Aorta (tissue), 5 donors: Measurements from ENCODE around the gene TBL1XR1. TPM values are rescaled to one million over a fixed set of nuclear protein-coding genes. Genes with fewer than 3 reads are reported as not detected.
"Not testable (repeated sequence)": the region's sequence is repeated elsewhere in the genome, so short reads cannot be mapped to it uniquely, and the experiment has no call there.

Experiments used
- ATAC-seq: fragments of 200-7000 bp; cut with Tn5 transposase; one replicate; pipeline ENCODE4 v1.9.1; 2022; ENCODE audit warnings: moderate library complexity; ENCODE audit not compliant: low FRiP score
- DNase-seq, 2 donors: peaks; one replicate each; pipeline ENCODE4 v3.0.0-alpha.2; 2020
- H3K27ac ChIP-seq, 2 donors: one replicate each; pipeline ENCODE4 v1.5.1; 2013; ENCODE audit warnings: low read length in 2 of 2, mild to moderate bottlenecking in 2 of 2, moderate library complexity in 2 of 2, control low read depth in 1 of 2, inconsistent platforms in 1 of 2, low read depth in 1 of 2
- H3K27me3 ChIP-seq, 2 donors: one replicate each; pipeline ENCODE4 v1.6.1; 2013; ENCODE audit warnings: control low read depth in 1 of 2, low read length in 1 of 2, mild to moderate bottlenecking in 1 of 2, moderate library complexity in 1 of 2; ENCODE audit not compliant: insufficient read depth in 2 of 2, control insufficient read depth in 1 of 2
- H3K36me3 ChIP-seq, 2 donors: one replicate each; pipeline ENCODE4 v1.6.1; 2013; ENCODE audit warnings: control low read depth in 1 of 2, low read length in 1 of 2, mild to moderate bottlenecking in 1 of 2; ENCODE audit not compliant: insufficient read depth in 2 of 2, control insufficient read depth in 1 of 2
- H3K4me1 ChIP-seq, 2 donors: one replicate each; pipeline ENCODE4 v1.6.1; 2013; ENCODE audit warnings: low read length in 2 of 2, control low read depth in 1 of 2, mild to moderate bottlenecking in 1 of 2, moderate library complexity in 1 of 2; ENCODE audit not compliant: insufficient read depth in 2 of 2, control insufficient read depth in 1 of 2
- H3K4me3 ChIP-seq, 2 donors: one replicate each; pipeline ENCODE4 v1.5.1; 2013; ENCODE audit warnings: low read length in 2 of 2, control low read depth in 1 of 2, mild to moderate bottlenecking in 1 of 2
- H3K9me3 ChIP-seq: one replicate; pipeline ENCODE4 v1.6.1; 2013; ENCODE audit warnings: mild to moderate bottlenecking, low read length; ENCODE audit not compliant: control insufficient read depth
- WGBS, 2 donors: extraction: QIAGEN DNeasy Blood & Tissue Kit; methylation state at CpG; one replicate each; pipeline ENCODE4 v1.1.7; 2013; 5-methylcytosine and 5-hydroxymethylcytosine counted together
- intact Hi-C, 2 donors: fragments of 100-400 bp; cut with DNase I; formaldehyde crosslinking; loops; one replicate each; pipeline versions ENCODE4 v1.14.2 to v1.15.0; 2022
- polyA plus RNA-seq, 2 donors: library from polyadenylated mRNA; stranded (reverse); fragments of 200-250 nt; gene quantifications; one replicate each; pipeline ENCODE4 v1.2.3, GENCODE V29; 2013
- total RNA-seq, 2 donors: library from RNA; stranded (reverse); fragmentation: NEBNext Ultra II Directional; extraction: Animal tissue kit (Norgen Biotek cat#: 25700); gene quantifications; one replicate each; pipeline ENCODE4 v1.2.1, GENCODE V29; 2021
- donor health status: healthy with polysubstance abuse.
- donor health status: Bipolar disorder and iron deficiency.
- donor health status: DM: no; HTN: no; CAD: no.
- donor health status: DM: no; HTN: no; CAD: no.
- donor health status: DM: yes; HTN: yes; CAD: no.

The TBL1XR1 gene
- total and polyA plus RNA-seq, 4 donors = 19.0 to 200 (median 81.4) TPM

GRCh38 chr3:177193688-177194268 is 3.5 kb downstream of the TBL1XR1 start:
- intact Hi-C loops = loop anchor here (10.0 kb wide), 3 partner anchors 69 to 1131 kb away; no protein-coding TSS in a partner anchor
- ATAC-seq (no peak), DNase-seq (no peak)
- peak overlapping the region in 1 of 2 donors; percentile 3 for H3K27ac ChIP-seq
- H3K27me3 ChIP-seq = no peaks in the 10 kb centered on the region
- H3K4me3 ChIP-seq = peak overlapping the region; percentile 23 to 49
- no peaks in the 10 kb centered on the region for H3K36me3 ChIP-seq
- no peaks in the 10 kb centered on the region for H3K9me3 ChIP-seq
- peaks cover 1 to 3% of the 10 kb centered on the region in 2 donors for H3K4me1 ChIP-seq
- 28 to 32% methylated on average over 9 of the region's 9 CpGs for WGBS, 2 donors

- WGBS, 2 donors = 93% methylated on average over 12 of the region's 12 CpGs
- not testable (repeated sequence) for H3K36me3 ChIP-seq, ATAC-seq, H3K4me3 ChIP-seq, H3K9me3 ChIP-seq, H3K27ac ChIP-seq, DNase-seq, H3K4me1 ChIP-seq, H3K27me3 ChIP-seq
- intact Hi-C loops = loop anchor here (10.0 kb wide), 3 partner anchors 68 to 1132 kb away; no protein-coding TSS in a partner anchor
Measured at GRCh38 chr3:177193275-177193674, 4.0 kb downstream of the TBL1XR1 start.

GRCh38 chr3:177190756-177191681 is 6.3 kb downstream of the TBL1XR1 start:
- Histone ChIP-seq H3K4me3 (no peak overlapping the region), H3K27me3 (no peaks in the 10 kb centered on the region), H3K9me3 (no peaks in the 10 kb centered on the region), H3K4me1 (peaks cover 1 to 3% of the 10 kb centered on the region in 2 donors), H3K27ac (peak overlapping the region in 1 of 2 donors; percentile 84), H3K36me3 (no peaks in the 10 kb centered on the region)
- 15 to 16% methylated on average over 5 of the region's 5 CpGs for WGBS, 2 donors
- ATAC-seq (no peak), DNase-seq (no peak)
- intact Hi-C loops = loop anchor here (10.0 kb wide), 3 partner anchors 66 to 1134 kb away; no protein-coding TSS in a partner anchor

GRCh38 chr3:177190184-177190583 is 7.1 kb downstream of the TBL1XR1 start:
- H3K9me3 ChIP-seq, H3K36me3 ChIP-seq, H3K27me3 ChIP-seq, ATAC-seq, DNase-seq, H3K27ac ChIP-seq, H3K4me1 ChIP-seq, H3K4me3 ChIP-seq: not testable (repeated sequence)
- WGBS, 2 donors = 86 to 95% methylated on average over 5 of the region's 5 CpGs
- intact Hi-C loops = loop anchor here (10.0 kb wide), 3 partner anchors 65 to 1135 kb away; no protein-coding TSS in a partner anchor

- DNase-seq, H3K27ac ChIP-seq, H3K4me1 ChIP-seq, H3K36me3 ChIP-seq, intact Hi-C loops, H3K9me3 ChIP-seq, H3K27me3 ChIP-seq, H3K4me3 ChIP-seq, ATAC-seq: not testable (repeated sequence)
- 65 to 67% methylated on average over 4 of the region's 4 CpGs for WGBS, 2 donors
Measured at GRCh38 chr3:177188325-177188724, 9.0 kb downstream of the TBL1XR1 start.

GRCh38 chr3:177186306-177186705 is 11.0 kb downstream of the TBL1XR1 start:
- H3K36me3 ChIP-seq = no peaks in the 10 kb centered on the region
- DNase-seq = no peak
- no peak for ATAC-seq
- no peak overlapping the region for H3K4me3 ChIP-seq
- peaks cover 3 to 6% of the 10 kb centered on the region in 2 donors for H3K4me1 ChIP-seq
- H3K27me3 ChIP-seq = no peaks in the 10 kb centered on the region
- intact Hi-C loops = no loop called here
- 2 to 15% methylated on average over 1 of the region's 1 CpG for WGBS, 2 donors
- H3K9me3 ChIP-seq = no peaks in the 10 kb centered on the region
- H3K27ac ChIP-seq = no peak overlapping the region

GRCh38 chr3:177185035-177185574 is 12.2 kb downstream of the TBL1XR1 start:
- no peaks in the 10 kb centered on the region for H3K9me3 ChIP-seq
- H3K27me3 ChIP-seq = no peaks in the 10 kb centered on the region
- peaks cover 2 to 7% of the 10 kb centered on the region in 2 donors for H3K4me1 ChIP-seq
- H3K4me3 ChIP-seq = no peak overlapping the region
- no peaks in the 10 kb centered on the region for H3K36me3 ChIP-seq
- DNase-seq (no peak), ATAC-seq (no peak)
- WGBS, 2 donors = 40 to 41% methylated on average over 7 of the region's 7 CpGs
- intact Hi-C loops = no loop called here
- H3K27ac ChIP-seq = no peak overlapping the region

- intact Hi-C loops, H3K4me3 ChIP-seq, ATAC-seq, H3K36me3 ChIP-seq, DNase-seq, H3K27ac ChIP-seq, H3K27me3 ChIP-seq, H3K4me1 ChIP-seq, H3K9me3 ChIP-seq: not testable (repeated sequence)
- WGBS, 2 donors = 75 to 85% methylated on average over 3 of the region's 3 CpGs
Measured at GRCh38 chr3:177184602-177185001, 12.7 kb downstream of the TBL1XR1 start.
